HG02981 (cell line): ENCODE data around the gene ATP6V0B.

Experiments
- ATAC-seq: cut with Tn5 transposase; IDR thresholded peaks from one replicate; pipeline ENCODE4 v1.9.1; 2021; ENCODE audit warnings: mild to moderate bottlenecking, moderate library complexity; ENCODE audit not compliant: unreplicated experiment

The ATP6V0B gene

GRCh38 chr1:43974443-43975248, at the start of gene ATP6V0B:
TSS of gene ATP6V0B (plus strand) at chr1:43974960. CDS start at chr1:43975041, 81 bp downstream.
- peak; percentile 61 for ATAC-seq

GRCh38 chr1:43925846-43926245, 48.9 kb upstream of the ATP6V0B start:
- no peak for ATAC-seq

GRCh38 chr1:43930168-43930948, 44.4 kb upstream of the ATP6V0B start:
- no peak for ATAC-seq

- ATAC-seq = no peak
Measured at GRCh38 chr1:43930949-43931275, 43.8 kb upstream of the ATP6V0B start.

GRCh38 chr1:43931711-43932660, 42.8 kb upstream of the ATP6V0B start:
- no peak for ATAC-seq

- ATAC-seq = no peak
Measured at GRCh38 chr1:43932786-43933385, 41.9 kb upstream of the ATP6V0B start.

DNA sequence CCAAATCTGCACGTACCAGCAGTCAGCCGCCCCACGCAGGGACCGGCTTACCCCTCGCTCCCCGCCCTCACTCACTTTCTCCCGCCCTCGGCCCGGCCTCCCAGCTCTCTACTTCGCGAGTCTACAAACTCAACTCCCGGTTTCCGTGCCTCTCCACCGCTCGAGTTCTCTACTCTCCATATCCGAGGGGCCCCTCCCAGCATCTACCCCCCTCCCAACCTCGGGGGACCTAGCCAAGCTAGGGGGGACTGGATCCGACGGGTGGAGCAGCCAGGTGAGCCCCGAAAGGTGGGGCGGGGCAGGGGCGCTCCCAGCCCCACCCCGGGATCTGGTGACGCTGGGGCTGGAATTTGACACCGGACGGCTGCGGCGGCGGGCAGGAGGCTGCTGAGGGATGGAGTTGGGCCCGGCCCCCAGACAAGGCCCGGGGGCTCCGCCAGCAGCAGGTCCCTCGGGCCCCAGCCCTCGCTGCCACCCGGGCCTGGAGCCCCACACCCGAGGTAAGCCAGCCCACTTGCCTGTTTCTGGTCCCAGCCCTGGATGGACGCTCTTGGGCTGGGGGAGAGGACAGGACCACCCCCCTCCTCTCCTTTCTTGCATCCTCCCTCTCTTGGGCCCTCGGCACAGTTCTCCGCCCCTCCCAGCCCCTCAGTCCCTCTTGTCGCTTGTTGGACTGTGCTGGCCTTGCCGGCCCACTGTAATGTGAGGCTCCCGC, 41.2 kb upstream of the ATP6V0B start, which contains the start of gene ARTN:
Gene ARTN (plus strand): TSS at position 416 of the 715 bp plus-strand sequence. CDS start 1,856 bp downstream, outside the sequence.
- no peak for ATAC-seq

- ATAC-seq = no peak
Measured at GRCh38 chr1:43934101-43934985, 40.4 kb upstream of the ATP6V0B start.

DNA sequence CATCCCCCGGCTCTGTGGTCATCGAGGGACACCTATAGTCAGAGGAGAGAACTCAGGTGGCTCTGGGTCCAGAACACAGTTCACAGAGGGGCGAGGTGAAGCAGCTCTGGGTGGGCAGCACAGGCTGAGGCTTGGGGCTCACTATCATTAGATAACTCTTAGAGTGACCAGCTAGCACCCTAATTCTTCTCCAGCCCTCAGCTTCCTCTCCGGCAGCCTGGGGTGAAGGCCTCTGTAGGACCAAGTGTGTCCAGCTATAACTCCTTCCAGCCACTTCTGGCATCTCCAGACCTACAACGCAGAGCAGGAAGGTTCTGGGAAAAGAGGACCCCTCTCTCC, 39.8 kb upstream of the ATP6V0B start:
- ATAC-seq = no peak

GRCh38 chr1:43935711-43936427, 38.9 kb upstream of the ATP6V0B start:
- no peak for ATAC-seq

- no peak for ATAC-seq
Measured at GRCh38 chr1:43936431-43937151, 38.2 kb upstream of the ATP6V0B start.

DNA sequence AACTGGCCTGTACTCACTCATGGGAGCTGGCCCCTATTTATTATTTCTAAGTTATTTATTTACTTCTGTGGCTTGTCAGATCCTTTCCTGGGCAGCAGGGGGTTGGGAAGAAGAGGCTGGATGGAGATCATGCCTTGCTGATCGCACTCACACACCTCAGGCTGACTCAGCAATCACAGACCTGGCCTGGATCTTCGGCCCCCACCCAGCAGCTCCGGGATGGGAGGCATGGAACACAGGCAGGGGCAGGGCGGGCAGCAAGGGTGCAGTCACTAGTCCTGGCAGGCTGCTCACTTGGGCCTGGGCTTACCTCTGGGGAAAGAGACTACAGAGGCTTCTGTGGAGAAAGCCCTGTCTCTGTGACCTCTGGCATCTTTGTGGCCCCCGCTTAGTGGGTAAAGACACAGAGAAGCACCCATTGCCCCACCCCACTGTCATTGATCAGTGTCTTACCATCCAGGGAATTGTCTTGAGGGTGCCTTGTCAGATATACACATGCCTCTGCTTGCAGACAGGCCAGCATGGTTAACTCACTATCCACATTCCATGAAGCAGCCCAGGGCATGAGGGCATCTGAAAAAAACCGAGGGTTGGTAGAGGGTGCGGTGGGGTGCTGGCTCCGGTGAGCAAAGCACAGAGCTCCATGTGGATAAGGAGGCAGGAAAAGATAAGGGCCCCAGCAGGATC, 37.4 kb upstream of the ATP6V0B start:
- ATAC-seq = no peak

DNA sequence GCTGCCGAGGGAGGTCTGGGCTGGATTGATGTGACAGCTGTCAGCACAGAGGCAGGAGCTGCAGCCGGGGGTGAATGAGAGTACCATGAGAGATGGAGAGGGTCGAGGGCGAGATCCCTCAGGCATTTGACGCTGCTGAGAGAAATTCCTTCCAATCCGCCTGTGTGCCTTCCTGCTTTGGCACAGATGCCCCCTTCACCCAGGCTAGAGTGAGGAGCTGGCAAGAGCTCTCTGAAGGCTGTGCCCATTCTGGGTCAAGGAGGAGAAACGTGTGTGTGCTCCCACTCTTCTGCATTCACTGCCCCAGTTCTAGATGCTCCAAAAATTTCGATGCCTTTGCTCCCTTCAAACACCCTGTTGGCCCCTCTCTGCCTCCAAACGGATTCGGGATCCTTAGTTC, 36.4 kb upstream of the ATP6V0B start:
- ATAC-seq = no peak

- no peak for ATAC-seq
Measured at GRCh38 chr1:43938892-43939587, 35.7 kb upstream of the ATP6V0B start.

- no peak for ATAC-seq
Measured at GRCh38 chr1:43942411-43942810, 32.3 kb upstream of the ATP6V0B start.

DNA sequence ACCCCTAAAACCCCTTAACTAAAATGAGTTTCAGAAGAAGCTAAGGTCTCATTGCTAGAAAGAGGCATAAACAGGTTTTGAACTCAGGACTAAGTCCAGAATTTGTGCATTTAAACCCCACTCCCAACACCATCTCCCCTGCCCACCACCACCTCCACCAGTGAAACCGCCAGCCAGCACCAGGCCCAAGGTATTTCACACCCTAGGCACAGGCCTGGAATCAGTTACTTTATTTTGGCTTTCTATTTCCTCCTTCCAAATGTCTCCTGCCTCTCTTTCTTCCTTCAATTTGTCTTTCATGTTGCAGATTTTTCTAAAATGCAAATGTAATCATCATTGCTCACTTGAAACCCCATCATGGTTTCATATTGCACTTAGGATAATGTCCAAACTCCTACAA, 29.9 kb upstream of the ATP6V0B start:
- ATAC-seq = no peak
